Parathyroid adenoma (tissue), 2 donors: Measurements from ENCODE around the gene NF1.
"Not testable (repeated sequence)": the region's sequence is repeated elsewhere in the genome, so short reads cannot be mapped to it uniquely, and the experiment has no call there.

Experiments
- H2AFZ ChIP-seq: fragments of 300-600 bp; sonication (generic); one replicate; pipeline ENCODE4 v1.7.0; 2017; ENCODE audit warnings: antibody characterized with exemption, mild to moderate bottlenecking
- H3K27ac ChIP-seq: fragments of 300-600 bp; sonication (generic); one replicate; pipeline ENCODE4 v1.7.0; 2017
- H3K27me3 ChIP-seq: fragments of 300-600 bp; sonication (generic); one replicate; pipeline ENCODE4 v1.7.0; 2017; ENCODE audit warnings: low read length; ENCODE audit not compliant: control insufficient read depth, insufficient read depth
- H3K36me3 ChIP-seq: fragments of 300-600 bp; sonication (generic); one replicate; pipeline ENCODE4 v1.7.0; 2017; ENCODE audit warnings: low read length; ENCODE audit not compliant: control insufficient read depth, insufficient read depth
- H3K4me1 ChIP-seq: fragments of 300-600 bp; sonication (generic); one replicate; pipeline ENCODE4 v1.7.0; 2017; ENCODE audit warnings: control low read depth
- H3K4me2 ChIP-seq: fragments of 300-600 bp; sonication (generic); one replicate; pipeline ENCODE4 v1.7.0; 2017; ENCODE audit warnings: low read length
- H3K4me3 ChIP-seq: fragments of 300-600 bp; sonication (generic); one replicate; pipeline ENCODE4 v1.7.0; 2017; ENCODE audit warnings: low read depth, low read length
- H3K79me2 ChIP-seq: fragments of 300-600 bp; sonication (generic); one replicate; pipeline ENCODE4 v1.7.0; 2017; ENCODE audit warnings: control low read depth
- H3K9ac ChIP-seq: fragments of 300-600 bp; sonication (generic); one replicate; pipeline ENCODE4 v1.7.0; 2017; ENCODE audit warnings: mild to moderate bottlenecking
- H3K9me3 ChIP-seq: fragments of 300-600 bp; sonication (generic); one replicate; pipeline ENCODE4 v1.7.0; 2017; ENCODE audit warnings: low read length; ENCODE audit not compliant: control insufficient read depth
- CTCF ChIP-seq: fragments of 300-600 bp; sonication (generic); IDR thresholded peaks from one replicate; pipeline ENCODE4 v1.7.0; 2017; ENCODE audit warnings: antibody characterized with exemption, mild to moderate bottlenecking
- donor health status: primary hyperparathyroidism.

The NF1 gene

GRCh38 chr17:31094600-31095235, at the start of gene NF1:
NF1 (plus strand) TSS chr17:31094977; CDS start chr17:31095310, 333 bp downstream.
- peaks cover 3% of the 10 kb centered on the region for H3K79me2 ChIP-seq
- peak within 1 kb of the TSS; percentile 91 for H3K4me3 ChIP-seq
- peaks cover 5% of the 10 kb centered on the region for H3K4me1 ChIP-seq
- H3K9me3 ChIP-seq: no peaks in the 10 kb centered on the region
- peak within 1 kb of the TSS; percentile 86 for H3K27ac ChIP-seq
- H3K36me3 ChIP-seq: no peaks in the 10 kb centered on the region
- TF ChIP-seq CTCF: no peak
- H2AFZ ChIP-seq: peak within 1 kb of the TSS; percentile 97
- H3K9ac ChIP-seq: peak within 1 kb of the TSS; percentile 96
- no peaks in the 10 kb centered on the region for H3K27me3 ChIP-seq
- H3K4me2 ChIP-seq: peak within 1 kb of the TSS; percentile 76

DNA sequence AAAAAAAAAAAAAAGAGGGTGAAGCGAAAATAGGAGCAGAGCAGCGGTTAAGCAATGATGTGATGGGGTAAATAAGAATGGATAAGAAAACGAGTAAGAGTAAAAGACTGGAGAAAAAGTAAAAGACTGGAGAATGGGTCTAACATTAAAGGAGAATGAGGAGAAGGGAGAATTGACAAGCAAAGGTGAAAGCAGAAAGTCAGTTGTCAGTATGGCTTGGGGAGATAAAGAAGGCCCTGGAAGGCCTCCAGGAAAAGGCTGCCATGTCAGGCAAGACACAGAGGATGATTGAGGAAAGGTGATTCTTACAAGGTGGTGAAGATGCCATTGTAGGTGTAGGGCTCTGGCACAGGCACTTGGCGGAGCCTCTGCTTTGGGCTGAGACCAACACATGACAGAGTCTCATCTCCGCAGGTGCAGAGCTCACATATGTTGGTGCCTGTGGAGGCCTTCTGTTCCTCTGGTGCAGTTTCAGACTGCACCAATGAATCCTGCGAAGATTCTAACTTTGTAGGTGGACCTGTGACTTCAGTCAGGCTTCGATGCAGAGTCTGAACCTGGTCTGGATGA, 47.8 kb upstream of the NF1 start:
- H3K79me2 ChIP-seq, H3K4me3 ChIP-seq, H3K36me3 ChIP-seq, H2AFZ ChIP-seq, H3K27me3 ChIP-seq, H3K9ac ChIP-seq, H3K9me3 ChIP-seq, H3K27ac ChIP-seq, H3K4me2 ChIP-seq, H3K4me1 ChIP-seq: not testable (repeated sequence)

DNA sequence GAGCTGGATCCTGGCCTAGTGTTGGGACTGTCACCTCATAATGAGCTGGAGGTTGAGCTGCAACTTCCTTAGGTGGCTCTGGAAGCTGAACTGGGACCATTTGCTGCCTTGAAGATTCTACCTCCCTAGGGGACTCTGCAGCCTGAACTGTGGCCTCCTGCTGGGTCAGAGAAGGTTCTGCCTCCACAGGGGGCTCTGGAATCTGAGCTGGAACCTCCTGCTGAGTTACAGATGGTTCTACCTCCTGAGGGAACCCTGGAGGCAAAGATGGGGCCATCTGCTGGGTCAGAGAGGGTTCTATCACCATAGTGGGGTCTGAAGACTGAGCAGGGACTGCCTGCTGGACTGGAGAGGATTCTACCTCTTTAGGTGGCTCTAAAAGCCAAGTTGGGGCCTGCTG, 46.6 kb upstream of the NF1 start:
- no peaks in the 10 kb centered on the region for H3K79me2 ChIP-seq
- no peak overlapping the region for H3K27ac ChIP-seq
- no peak overlapping the region for H3K4me3 ChIP-seq
- no peak overlapping the region for H2AFZ ChIP-seq
- no peaks in the 10 kb centered on the region for H3K4me1 ChIP-seq
- no peak overlapping the region for H3K4me2 ChIP-seq
- no peaks in the 10 kb centered on the region for H3K36me3 ChIP-seq
- no peaks in the 10 kb centered on the region for H3K9me3 ChIP-seq
- no peak for TF ChIP-seq CTCF
- H3K27me3 ChIP-seq: no peaks in the 10 kb centered on the region
- H3K9ac ChIP-seq: no peak overlapping the region

- Histone ChIP-seq H3K9me3 (no peaks in the 10 kb centered on the region), H3K4me3 (no peak overlapping the region), H2AFZ (no peak overlapping the region), H3K79me2 (no peaks in the 10 kb centered on the region), H3K27ac (no peak overlapping the region), H3K4me2 (no peak overlapping the region), H3K27me3 (no peaks in the 10 kb centered on the region), H3K36me3 (no peaks in the 10 kb centered on the region), H3K9ac (no peak overlapping the region), H3K4me1 (no peaks in the 10 kb centered on the region)
- no peak for TF ChIP-seq CTCF
Observed at GRCh38 chr17:31048780-31049179, 46.0 kb upstream of the NF1 start.

GRCh38 chr17:31050948-31051347, 43.8 kb upstream of the NF1 start:
- TF ChIP-seq CTCF: no peak
- H3K27ac ChIP-seq: no peak overlapping the region

More at GRCh38 chr17:31050948-31051347, 43.8 kb upstream of the NF1 start:
- H3K36me3 ChIP-seq: no peaks in the 10 kb centered on the region
- H3K9ac ChIP-seq: no peak overlapping the region
- H2AFZ ChIP-seq: no peak overlapping the region
- no peaks in the 10 kb centered on the region for H3K9me3 ChIP-seq
- no peaks in the 10 kb centered on the region for H3K27me3 ChIP-seq
- H3K4me1 ChIP-seq: no peaks in the 10 kb centered on the region
- H3K79me2 ChIP-seq: no peaks in the 10 kb centered on the region
- no peak overlapping the region for H3K4me2 ChIP-seq
- no peak overlapping the region for H3K4me3 ChIP-seq
